ENCODE measurements around the gene TUBB4B.

The TUBB4B gene

DNA sequence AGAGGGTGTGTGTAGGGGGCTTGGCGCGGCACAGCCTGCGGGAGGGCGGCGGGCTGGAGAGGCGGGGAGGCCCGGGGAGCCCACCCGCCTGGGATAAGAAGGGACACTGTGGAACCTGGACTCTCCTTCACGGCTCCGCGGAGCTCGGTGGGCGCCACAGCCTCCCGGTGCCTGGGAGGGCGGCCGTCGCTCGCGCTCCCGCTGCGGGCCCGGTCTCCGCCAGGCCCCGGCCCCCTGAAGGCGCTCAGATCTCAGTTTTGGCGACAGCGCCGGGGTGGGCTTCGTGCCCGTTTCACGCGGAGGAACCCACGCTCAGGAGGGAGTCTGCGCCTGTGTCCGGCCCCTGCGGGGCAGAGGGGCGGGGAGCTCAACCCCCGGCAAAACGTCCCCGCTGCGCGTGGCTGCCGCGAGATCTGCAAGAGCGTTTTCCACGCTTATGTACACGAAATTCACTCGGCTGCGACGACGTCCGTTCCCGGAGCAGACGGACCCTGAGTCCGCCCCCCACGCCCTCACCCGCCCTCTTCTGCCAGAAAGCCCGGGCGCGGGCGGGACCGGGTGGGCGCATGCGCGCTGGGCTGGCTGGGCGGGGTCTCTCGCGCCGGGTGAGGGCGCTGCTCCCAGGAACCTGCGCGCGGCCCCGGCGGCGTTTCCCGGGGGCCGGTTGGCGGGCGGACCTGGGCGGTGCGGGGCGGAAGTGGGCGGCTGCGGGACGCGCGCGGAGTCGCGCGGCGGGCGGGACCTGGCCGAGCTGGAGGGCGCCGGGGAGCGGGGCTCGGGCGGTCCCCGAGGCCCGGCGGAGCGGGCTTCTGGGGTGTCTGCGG, 13.7 kb downstream of the TUBB4B start, which contains the start of gene NELFB (continued):
- TF ChIP-seq, protein P1, sequence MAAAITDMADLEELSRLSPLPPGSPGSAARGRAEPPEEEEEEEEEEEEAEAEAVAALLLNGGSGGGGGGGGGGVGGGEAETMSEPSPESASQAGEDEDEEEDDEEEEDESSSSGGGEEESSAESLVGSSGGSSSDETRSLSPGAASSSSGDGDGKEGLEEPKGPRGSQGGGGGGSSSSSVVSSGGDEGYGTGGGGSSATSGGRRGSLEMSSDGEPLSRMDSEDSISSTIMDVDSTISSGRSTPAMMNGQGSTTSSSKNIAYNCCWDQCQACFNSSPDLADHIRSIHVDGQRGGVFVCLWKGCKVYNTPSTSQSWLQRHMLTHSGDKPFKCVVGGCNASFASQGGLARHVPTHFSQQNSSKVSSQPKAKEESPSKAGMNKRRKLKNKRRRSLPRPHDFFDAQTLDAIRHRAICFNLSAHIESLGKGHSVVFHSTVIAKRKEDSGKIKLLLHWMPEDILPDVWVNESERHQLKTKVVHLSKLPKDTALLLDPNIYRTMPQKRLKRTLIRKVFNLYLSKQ (tag by site-specific recombination; IDR thresholded peaks at IDR 0.05; ENCODE audit: borderline replicate concordance), result no peak
- TF ChIP-seq SP3 (tag by site-specific recombination; IDR thresholded peaks at IDR 0.05) (peak; percentile 70), WT1 (tag by site-specific recombination; IDR thresholded peaks at IDR 0.05) (peak; percentile 59), GFI1B (tag by site-specific recombination; IDR thresholded peaks at IDR 0.05) (no peak), ZFP69B (tag by site-specific recombination; IDR thresholded peaks at IDR 0.05) (no peak), ZNF747 (tag by site-specific recombination; IDR thresholded peaks at IDR 0.05) (no peak), ZEB2 (tag by site-specific recombination; IDR thresholded peaks at IDR 0.05) (0 out of 2 replicates have a peak, but pooled peaks have one; percentile 36), KLF16 (tag by site-specific recombination; IDR thresholded peaks at IDR 0.05) (peak; percentile 94), ZNF768 (tag by site-specific recombination; IDR thresholded peaks at IDR 0.05) (no peak), GLIS2 (tag by site-specific recombination; IDR thresholded peaks at IDR 0.05) (peak; percentile 17; the same call in 1 of the 2 replicates), ZFP3 (tag by site-specific recombination; IDR thresholded peaks at IDR 0.05; ENCODE audit: low read depth) (no peak), KLF8 (tag by site-specific recombination; IDR thresholded peaks at IDR 0.05) (peak; percentile 88), ZNF366 (tag by site-specific recombination; conservative IDR thresholded peaks at IDR 0.05) (no peak), ZNF843 (tag by site-specific recombination; IDR thresholded peaks at IDR 0.05) (no peak), TCF7L2 (IDR thresholded peaks at IDR 0.05; ENCODE audit: borderline replicate concordance, low read depth, low read length) (no peak), ZNF394 (tag by site-specific recombination; IDR thresholded peaks at IDR 0.05; ENCODE audit: borderline replicate concordance) (no peak)
- TF ChIP-seq, protein P2, sequence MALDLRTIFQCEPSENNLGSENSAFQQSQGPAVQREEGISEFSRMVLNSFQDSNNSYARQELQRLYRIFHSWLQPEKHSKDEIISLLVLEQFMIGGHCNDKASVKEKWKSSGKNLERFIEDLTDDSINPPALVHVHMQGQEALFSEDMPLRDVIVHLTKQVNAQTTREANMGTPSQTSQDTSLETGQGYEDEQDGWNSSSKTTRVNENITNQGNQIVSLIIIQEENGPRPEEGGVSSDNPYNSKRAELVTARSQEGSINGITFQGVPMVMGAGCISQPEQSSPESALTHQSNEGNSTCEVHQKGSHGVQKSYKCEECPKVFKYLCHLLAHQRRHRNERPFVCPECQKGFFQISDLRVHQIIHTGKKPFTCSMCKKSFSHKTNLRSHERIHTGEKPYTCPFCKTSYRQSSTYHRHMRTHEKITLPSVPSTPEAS (tag by site-specific recombination; IDR thresholded peaks at IDR 0.05), result no peak
- TF ChIP-seq, protein P3, sequence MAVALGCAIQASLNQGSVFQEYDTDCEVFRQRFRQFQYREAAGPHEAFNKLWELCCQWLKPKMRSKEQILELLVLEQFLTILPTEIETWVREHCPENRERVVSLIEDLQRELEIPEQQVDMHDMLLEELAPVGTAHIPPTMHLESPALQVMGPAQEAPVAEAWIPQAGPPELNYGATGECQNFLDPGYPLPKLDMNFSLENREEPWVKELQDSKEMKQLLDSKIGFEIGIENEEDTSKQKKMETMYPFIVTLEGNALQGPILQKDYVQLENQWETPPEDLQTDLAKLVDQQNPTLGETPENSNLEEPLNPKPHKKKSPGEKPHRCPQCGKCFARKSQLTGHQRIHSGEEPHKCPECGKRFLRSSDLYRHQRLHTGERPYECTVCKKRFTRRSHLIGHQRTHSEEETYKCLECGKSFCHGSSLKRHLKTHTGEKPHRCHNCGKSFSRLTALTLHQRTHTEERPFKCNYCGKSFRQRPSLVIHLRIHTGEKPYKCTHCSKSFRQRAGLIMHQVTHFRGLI (tag by site-specific recombination; IDR thresholded peaks at IDR 0.05), result peak; percentile 71
- TF ChIP-seq, protein P4, sequence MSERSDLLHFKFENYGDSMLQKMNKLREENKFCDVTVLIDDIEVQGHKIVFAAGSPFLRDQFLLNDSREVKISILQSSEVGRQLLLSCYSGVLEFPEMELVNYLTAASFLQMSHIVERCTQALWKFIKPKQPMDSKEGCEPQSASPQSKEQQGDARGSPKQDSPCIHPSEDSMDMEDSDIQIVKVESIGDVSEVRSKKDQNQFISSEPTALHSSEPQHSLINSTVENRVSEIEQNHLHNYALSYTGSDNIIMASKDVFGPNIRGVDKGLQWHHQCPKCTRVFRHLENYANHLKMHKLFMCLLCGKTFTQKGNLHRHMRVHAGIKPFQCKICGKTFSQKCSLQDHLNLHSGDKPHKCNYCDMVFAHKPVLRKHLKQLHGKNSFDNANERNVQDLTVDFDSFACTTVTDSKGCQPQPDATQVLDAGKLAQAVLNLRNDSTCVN (tag by site-specific recombination; optimal IDR thresholded peaks at IDR 0.05), result peak; percentile 77
- TF ChIP-seq, protein P5, sequence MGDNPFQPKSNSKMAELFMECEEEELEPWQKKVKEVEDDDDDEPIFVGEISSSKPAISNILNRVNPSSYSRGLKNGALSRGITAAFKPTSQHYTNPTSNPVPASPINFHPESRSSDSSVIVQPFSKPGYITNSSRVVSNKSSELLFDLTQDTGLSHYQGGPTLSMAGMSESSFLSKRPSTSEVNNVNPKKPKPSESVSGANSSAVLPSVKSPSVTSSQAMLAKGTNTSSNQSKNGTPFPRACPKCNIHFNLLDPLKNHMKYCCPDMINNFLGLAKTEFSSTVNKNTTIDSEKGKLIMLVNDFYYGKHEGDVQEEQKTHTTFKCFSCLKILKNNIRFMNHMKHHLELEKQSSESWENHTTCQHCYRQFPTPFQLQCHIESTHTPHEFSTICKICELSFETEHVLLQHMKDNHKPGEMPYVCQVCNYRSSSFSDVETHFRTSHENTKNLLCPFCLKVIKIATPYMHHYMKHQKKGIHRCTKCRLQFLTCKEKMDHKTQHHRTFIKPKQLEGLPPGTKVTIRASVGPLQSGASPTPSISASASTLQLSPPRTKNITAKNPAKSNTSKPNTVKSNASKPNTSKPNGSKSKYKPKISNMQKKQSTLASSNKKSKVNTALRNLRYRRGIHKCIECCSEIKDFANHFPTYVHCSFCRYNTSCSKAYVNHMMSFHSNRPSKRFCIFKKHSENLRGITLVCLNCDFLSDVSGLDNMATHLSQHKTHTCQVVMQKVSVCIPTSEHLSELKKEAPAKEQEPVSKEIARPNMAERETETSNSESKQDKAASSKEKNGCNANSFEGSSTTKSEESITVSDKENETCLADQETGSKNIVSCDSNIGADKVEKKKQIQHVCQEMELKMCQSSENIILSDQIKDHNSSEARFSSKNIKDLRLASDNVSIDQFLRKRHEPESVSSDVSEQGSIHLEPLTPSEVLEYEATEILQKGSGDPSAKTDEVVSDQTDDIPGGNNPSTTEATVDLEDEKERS (tag by site-specific recombination; IDR thresholded peaks at IDR 0.05), result no peak
- TF ChIP-seq, protein P6, sequence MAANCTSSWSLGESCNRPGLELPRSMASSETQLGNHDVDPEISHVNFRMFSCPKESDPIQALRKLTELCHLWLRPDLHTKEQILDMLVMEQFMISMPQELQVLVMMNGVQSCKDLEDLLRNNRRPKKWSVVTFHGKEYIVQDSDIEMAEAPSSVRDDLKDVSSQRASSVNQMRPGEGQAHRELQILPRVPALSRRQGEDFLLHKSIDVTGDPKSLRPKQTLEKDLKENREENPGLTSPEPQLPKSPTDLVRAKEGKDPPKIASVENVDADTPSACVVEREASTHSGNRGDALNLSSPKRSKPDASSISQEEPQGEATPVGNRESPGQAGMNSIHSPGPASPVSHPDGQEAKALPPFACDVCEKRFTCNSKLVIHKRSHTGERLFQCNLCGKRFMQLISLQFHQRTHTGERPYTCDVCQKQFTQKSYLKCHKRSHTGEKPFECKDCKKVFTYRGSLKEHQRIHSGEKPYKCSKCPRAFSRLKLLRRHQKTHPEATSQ (tag by site-specific recombination; IDR thresholded peaks at IDR 0.05), result no peak
- TF ChIP-seq, protein P7, sequence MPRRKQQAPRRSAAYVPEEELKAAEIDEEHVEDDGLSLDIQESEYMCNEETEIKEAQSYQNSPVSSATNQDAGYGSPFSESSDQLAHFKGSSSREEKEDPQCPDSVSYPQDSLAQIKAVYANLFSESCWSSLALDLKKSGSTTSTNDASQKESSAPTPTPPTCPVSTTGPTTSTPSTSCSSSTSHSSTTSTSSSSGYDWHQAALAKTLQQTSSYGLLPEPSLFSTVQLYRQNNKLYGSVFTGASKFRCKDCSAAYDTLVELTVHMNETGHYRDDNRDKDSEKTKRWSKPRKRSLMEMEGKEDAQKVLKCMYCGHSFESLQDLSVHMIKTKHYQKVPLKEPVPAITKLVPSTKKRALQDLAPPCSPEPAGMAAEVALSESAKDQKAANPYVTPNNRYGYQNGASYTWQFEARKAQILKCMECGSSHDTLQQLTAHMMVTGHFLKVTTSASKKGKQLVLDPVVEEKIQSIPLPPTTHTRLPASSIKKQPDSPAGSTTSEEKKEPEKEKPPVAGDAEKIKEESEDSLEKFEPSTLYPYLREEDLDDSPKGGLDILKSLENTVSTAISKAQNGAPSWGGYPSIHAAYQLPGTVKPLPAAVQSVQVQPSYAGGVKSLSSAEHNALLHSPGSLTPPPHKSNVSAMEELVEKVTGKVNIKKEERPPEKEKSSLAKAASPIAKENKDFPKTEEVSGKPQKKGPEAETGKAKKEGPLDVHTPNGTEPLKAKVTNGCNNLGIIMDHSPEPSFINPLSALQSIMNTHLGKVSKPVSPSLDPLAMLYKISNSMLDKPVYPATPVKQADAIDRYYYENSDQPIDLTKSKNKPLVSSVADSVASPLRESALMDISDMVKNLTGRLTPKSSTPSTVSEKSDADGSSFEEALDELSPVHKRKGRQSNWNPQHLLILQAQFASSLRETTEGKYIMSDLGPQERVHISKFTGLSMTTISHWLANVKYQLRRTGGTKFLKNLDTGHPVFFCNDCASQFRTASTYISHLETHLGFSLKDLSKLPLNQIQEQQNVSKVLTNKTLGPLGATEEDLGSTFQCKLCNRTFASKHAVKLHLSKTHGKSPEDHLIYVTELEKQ (tag by site-specific recombination; IDR thresholded peaks at IDR 0.05; ENCODE audit: borderline replicate concordance), result no peak
- TF ChIP-seq, protein P8, sequence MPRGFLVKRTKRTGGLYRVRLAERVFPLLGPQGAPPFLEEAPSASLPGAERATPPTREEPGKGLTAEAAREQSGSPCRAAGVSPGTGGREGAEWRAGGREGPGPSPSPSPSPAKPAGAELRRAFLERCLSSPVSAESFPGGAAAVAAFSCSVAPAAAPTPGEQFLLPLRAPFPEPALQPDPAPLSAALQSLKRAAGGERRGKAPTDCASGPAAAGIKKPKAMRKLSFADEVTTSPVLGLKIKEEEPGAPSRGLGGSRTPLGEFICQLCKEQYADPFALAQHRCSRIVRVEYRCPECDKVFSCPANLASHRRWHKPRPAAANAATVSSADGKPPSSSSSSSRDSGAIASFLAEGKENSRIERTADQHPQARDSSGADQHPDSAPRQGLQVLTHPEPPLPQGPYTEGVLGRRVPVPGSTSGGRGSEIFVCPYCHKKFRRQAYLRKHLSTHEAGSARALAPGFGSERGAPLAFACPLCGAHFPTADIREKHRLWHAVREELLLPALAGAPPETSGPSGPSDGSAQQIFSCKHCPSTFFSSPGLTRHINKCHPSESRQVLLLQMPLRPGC (tag by site-specific recombination; IDR thresholded peaks at IDR 0.05), result peak; percentile 44; the same call in 1 of the 2 replicates

Data from HEK293 (cell line).